Coronary artery (tissue), 2 donors: ENCODE measurements around the gene ZMYND12.

Experiments
- DNase-seq: peaks from one replicate; pipeline ENCODE4 v3.0.0-alpha.2; 2017; ENCODE audit warnings: low spot score
- H3K27ac ChIP-seq, 2 donors: fragments of 200-600 bp; sonication (generic); one replicate each; pipeline ENCODE4 v1.5.1; 2016 to 2019
- H3K4me3 ChIP-seq: fragments of 200-600 bp; sonication (generic); 2 replicates; pipeline ENCODE4 v1.5.1; 2016; ENCODE audit warnings: mild to moderate bottlenecking, moderate library complexity
- TF ChIP-seq, protein P1 (sequence below): fragments of 200-600 bp; sonication (generic); IDR thresholded peaks from one replicate; pipeline ENCODE4 v1.5.1; 2019; ENCODE audit warnings: antibody characterized with exemption

ZMYND12 gene

GRCh38 chr1:42442662-42443061, 13.2 kb downstream of the ZMYND12 start:
- Histone ChIP-seq H3K27ac (no peak overlapping the region), H3K4me3 (no peak overlapping the region)
- no peak for DNase-seq
- TF ChIP-seq, protein P1, sequence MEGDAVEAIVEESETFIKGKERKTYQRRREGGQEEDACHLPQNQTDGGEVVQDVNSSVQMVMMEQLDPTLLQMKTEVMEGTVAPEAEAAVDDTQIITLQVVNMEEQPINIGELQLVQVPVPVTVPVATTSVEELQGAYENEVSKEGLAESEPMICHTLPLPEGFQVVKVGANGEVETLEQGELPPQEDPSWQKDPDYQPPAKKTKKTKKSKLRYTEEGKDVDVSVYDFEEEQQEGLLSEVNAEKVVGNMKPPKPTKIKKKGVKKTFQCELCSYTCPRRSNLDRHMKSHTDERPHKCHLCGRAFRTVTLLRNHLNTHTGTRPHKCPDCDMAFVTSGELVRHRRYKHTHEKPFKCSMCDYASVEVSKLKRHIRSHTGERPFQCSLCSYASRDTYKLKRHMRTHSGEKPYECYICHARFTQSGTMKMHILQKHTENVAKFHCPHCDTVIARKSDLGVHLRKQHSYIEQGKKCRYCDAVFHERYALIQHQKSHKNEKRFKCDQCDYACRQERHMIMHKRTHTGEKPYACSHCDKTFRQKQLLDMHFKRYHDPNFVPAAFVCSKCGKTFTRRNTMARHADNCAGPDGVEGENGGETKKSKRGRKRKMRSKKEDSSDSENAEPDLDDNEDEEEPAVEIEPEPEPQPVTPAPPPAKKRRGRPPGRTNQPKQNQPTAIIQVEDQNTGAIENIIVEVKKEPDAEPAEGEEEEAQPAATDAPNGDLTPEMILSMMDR = no peak

- no peak overlapping the region for H3K4me3 ChIP-seq
- TF ChIP-seq, protein P1 = no peak
- H3K27ac ChIP-seq = no peak overlapping the region
- DNase-seq = no peak
Measured at GRCh38 chr1:42439940-42440339, 15.9 kb downstream of the ZMYND12 start.

DNA sequence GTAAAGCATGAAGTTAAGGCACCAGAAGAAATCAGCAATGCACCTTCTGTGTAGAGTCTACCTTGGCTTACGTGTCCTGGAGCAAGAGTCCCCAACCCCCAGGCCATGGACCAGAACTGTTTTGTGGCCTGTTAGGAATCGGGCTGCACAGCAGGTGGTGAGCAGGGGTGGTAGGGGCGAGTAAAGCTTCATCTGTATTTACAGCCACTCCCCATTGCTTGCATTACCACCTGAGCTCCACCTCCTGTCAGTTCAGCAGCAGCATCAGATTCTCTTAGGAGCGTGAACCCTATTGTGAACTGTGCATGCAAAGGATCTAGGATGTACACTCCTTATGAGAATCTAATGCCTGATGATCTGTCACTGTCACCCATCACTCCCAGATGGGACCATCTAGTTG, 21.5 kb downstream of the ZMYND12 start:
- TF ChIP-seq, protein P1 = no peak
- no peak for DNase-seq
- no peak overlapping the region for H3K27ac ChIP-seq
- H3K4me3 ChIP-seq = no peak overlapping the region

- Histone ChIP-seq H3K4me3 (no peak overlapping the region), H3K27ac (no peak overlapping the region)
- DNase-seq = no peak
- TF ChIP-seq, protein P1 = no peak
Measured at GRCh38 chr1:42433369-42433768, 22.5 kb downstream of the ZMYND12 start.

DNA sequence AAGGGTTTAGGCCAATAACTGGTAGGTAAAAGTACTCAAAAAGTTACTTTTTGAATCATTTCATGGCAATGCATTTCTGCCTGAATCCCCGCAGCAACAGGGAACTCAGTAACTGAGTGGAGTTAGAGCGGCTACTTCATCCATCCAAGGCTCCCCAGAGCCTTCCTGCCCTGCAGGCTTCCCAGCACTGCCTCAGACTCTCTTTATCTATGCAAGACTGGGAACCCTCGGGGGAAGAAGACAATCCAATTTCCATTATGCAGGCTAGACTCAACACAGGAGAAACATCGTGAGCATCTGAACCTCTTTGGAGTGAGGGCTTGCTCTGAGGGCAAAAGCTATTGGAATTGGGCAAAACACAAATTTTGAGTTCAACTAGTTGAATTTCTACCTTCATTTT, 23.1 kb downstream of the ZMYND12 start:
- TF ChIP-seq, protein P1 = no peak
- DNase-seq = no peak
- H3K27ac ChIP-seq = no peak overlapping the region
- no peak overlapping the region for H3K4me3 ChIP-seq

GRCh38 chr1:42431514-42431913, 24.3 kb downstream of the ZMYND12 start:
- H3K4me3 ChIP-seq = no peak overlapping the region
- DNase-seq = no peak
- TF ChIP-seq, protein P1 = no peak
- no peak overlapping the region for H3K27ac ChIP-seq

DNA sequence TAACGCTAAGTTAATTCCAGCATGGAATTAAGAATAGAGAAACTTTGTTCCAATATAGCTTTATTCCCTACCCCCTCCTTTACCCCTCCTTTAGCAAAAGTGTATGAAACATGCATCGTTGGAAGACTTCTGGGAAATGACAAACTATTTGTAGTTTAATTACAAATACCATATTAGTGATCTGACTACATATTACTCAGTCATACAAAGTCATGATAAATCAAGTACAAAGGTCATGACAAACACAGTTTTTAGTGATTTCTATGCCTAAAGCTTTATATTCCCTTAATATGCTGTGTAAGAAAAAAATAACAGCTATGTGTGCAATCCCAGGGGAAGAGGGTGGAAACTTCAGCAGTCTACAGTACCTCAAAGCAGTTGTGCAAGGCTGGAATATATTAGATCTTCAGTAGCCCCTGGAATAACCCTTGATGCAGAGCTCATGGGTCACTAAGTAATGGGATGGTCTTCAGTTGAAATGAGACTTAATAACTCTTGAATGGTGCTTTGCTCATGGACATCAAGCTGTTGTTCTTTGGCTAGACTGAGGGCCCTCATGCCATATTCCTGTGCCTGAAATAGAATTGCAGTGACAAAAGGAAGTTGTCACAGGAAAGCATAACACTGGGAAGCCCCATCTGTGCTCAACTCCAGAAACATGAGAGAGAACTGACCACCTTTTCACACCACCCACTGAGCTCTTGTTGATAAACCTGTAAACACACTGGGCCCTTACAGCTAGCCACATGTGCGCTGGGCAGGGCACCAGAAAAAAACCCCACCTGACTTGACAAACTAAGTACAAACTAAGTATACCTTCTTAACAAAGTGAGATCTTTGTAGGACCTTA, 25.3 kb downstream of the ZMYND12 start:
- no peak for DNase-seq
- Histone ChIP-seq H3K27ac (no peak overlapping the region), H3K4me3 (no peak overlapping the region)
- TF ChIP-seq, protein P1 = no peak
